HG03064 (cell line): ENCODE data around the gene GPR156.
"Not testable (repeated sequence)": the region's sequence is repeated elsewhere in the genome, so short reads cannot be mapped to it uniquely, and the experiment has no call there.

ENCODE experiments used
- ATAC-seq: cut with Tn5 transposase; IDR thresholded peaks from one replicate; pipeline ENCODE4 v1.9.1; 2021; ENCODE audit warnings: low read depth; ENCODE audit not compliant: unreplicated experiment

GPR156 gene

DNA sequence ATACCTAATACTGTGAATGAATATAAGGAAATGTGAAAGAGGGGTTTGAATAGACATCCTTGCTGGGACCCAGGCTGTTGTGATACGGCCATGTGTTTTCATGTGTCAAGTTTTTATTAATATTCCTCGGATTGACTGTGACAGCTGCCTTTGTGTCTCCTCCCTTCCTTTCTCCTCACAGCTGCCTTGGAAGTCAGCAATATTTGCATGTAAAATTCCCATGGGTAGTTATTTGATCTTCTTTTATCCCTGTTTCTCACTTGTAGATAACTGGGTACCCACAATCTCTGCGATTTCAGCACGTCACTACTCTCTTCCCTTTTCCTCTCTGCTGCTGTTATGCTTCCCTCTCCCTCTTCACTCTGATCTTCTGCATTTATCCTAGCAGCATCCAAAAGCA is 9.4 kb downstream of the GPR156 start:
- ATAC-seq, result no peak

DNA sequence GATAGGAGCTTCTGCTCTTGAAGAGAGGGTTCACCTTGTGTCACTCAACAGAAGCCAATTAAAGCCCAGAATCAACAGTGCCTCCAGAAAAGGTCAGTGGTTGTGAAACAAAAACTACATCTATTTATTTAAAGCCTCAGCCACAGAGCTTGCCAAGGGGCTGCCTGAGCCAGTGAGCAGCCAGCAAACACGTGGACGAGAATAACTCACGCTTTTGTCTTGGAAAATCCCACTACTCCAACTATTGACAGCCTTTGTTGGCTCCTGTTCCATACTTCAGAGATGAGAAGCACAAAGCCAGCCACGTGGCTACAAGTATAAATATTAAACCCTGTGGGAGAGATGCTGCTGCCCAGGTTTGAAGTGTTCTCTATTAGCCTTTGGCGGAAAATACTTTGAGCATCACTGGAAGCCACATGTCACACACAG is 10.3 kb downstream of the GPR156 start:
- ATAC-seq, result no peak

DNA sequence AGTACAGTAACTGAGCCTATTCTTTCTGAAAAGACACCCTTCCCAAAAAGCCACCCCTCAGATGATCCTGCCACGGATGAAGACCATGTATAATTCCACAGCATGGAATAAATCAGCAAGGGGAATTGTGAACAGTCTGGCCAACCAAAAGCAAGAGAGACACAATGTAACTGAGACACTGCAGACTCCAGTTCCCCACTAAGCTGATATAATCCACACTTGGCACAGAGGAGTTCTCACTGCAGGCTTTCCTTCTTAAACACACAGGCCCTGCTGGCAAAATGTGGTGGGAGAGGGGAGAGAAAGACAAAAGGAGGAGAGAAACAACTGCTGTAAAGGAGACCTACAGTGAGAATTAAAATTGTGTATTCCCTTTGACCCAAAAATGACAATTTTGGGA is 12.7 kb downstream of the GPR156 start:
- ATAC-seq, result no peak

DNA sequence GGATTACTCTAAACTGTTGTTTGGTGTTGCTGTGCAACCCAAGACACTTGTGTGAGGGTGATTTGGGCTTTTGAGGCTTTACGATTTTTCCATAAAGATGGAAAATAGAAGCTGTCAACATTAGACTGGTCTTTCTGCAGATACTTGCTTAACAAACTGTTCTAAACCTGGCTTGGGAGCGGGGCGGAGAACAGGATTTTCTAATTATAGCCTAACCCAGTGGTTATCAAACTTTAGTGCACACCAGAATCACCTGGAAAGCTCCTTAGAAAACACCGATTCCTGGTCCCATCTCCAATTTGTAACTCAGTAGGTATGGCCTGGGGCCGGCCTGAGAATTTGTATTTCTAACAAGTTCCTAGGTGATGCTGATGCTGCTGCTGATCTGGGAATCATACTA is 19.0 kb downstream of the GPR156 start:
- no peak for ATAC-seq

DNA sequence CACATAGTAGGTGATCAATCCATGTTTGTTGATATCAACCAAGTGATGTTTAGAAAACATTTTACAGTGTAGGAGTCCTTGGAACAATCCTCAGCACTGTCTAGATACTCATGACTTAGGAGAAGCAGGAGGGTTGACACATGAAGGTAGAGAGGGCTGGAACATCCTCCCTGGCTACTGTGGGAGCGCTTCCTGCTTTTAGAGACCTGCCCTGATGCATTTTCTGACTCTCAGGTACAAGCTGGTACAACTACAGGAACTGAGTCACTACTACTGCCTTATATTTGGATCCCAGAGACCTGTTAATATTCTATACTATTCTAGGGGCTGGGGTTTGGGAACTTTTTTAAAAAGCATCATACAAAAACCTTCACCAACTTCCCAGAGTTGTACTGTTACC is 20.1 kb downstream of the GPR156 start:
- ATAC-seq, result no peak

DNA sequence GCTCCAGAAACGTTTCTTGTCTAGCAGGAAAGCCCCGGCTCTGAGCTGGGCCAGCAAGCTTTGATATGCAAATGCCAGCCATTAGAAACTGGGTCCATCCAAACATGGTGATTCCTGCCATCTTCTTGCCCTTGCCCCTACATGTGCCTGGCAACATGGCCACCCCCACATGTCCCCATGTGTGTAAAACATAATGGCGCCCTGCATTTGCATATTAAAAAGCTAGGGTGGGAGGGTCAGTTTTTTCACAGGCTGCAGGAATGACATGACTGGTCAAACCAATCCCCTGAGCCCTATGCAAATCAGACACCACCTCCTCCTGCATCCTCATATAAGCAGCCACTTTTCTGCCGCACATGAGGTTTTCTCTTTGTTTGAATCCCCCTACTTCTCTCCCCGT is 21.2 kb downstream of the GPR156 start:
- no peak for ATAC-seq

DNA sequence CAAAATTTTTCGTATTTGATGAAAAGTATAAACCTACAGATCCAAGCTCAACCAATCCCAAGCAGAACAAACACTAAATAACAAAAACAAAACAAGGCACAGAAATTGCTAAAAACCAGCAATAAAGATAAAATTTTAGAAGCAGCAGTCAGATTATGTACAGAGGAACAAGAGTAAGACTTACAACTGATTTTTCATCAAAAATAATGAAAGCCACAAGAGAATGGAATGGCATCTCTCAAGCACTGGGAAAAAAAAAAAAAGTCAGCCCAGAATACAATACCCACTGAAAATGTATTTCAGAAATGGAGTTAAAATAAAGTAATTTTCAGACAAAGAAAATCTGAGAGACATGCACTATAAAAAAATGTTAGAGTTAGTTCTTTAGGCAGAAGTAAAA is 27.0 kb downstream of the GPR156 start:
- no peak for ATAC-seq

DNA sequence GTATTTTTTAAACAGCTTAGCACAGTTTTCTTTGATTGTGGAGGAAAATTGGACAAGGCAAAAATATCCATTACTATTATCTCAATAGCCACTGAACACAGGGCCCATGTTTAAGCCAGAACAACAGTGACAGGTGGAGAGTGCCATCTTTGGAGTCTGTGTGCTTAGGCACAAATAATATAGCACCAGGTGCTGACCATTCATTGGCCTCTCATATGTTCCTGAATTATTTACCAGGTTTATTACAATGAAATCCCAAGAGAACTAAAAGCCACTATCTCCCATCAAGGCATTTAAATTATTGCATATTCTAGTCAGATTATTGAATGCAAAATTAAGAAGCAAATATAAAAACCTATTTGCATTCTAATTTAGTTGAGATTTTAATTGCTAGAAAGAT is 39.6 kb downstream of the GPR156 start:
- ATAC-seq, result no peak

DNA sequence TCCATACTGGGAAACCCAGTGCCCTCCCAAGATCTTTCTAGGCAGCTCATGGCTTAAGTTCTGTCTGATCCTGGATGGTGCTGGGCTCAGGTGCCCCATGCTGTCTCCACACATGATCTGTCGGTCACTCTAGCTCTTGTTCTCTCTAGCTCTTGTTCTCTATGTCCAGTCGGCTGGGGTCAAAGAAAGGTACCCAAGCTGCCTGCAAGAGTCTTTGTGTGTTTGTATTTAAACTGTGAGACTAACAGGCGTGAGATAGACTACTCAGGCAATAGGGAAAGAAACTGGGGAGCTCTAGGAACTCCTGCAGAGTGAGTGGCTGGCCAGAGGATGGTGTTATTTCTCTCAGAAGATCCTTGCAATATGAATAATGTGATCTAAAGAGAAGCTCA is 40.2 kb downstream of the GPR156 start:
- no peak for ATAC-seq

DNA sequence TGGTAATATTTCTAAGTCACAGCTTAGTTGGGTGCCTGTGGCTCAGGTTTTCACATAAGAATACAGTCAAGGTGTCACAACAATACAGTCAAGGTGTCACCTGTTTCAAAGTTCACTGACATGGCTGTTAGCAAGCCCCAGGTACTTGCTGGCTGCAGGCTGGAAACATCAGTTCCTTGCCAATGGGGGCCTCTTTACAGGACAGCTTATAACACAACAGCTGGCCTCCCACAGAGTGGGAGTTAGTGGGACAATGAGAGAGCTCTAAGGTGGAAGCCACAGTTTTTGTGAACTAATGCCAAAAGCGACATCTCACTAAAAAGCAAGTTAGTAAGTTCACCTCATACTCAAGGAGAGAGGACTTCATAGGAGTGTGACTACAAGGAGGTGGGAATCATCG is 45.4 kb downstream of the GPR156 start:
- ATAC-seq, result no peak

DNA sequence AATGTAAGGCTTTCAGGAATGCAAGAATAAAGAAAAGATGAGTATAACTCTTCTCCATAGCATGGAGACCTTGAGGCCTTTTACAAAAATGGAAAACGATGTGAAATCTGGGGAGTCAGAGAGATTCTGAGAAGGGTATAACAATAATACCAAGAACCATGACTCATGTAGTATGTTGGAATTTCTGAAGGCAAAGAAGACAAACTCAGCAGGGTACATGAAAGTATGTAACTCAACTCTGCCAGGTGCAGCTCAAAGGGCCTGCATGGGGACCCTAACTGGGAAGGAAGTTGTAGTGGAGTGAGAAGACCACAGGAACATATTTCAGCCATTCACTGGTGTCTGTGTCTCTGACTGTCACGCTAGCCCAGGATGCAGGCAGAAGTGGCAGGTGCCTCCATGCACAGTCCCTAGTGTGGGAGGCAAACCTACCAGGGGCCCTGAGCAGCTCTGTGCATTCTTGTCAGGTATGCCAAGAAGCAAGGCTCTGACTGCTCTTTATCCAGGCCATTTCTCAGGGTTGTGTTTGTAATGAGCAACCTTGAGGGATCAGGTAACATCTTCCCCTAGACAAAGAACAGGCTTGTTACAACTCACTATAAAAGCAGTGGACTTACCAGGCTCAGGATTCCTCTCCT is 57.2 kb downstream of the GPR156 start:
- ATAC-seq, result no peak

DNA sequence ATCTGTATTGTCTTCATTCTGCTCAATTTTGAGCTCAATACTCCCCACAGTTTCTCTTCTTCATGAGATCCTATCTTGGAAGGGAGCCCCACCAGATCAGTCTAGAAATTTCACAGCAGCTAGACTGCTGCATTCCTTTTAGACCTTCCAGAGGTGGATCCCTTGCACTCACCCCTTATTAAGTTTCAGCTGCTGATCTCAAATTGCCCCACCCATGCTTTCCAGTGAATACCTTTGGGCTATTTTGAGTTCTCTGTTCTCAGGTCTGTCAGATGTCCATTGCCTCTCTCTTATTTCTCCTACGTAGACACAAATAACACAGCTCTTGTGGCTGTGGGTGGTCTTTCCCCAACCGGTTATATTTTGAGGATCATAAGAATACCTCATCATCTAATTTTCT is 60.8 kb downstream of the GPR156 start:
- ATAC-seq, result no peak

DNA sequence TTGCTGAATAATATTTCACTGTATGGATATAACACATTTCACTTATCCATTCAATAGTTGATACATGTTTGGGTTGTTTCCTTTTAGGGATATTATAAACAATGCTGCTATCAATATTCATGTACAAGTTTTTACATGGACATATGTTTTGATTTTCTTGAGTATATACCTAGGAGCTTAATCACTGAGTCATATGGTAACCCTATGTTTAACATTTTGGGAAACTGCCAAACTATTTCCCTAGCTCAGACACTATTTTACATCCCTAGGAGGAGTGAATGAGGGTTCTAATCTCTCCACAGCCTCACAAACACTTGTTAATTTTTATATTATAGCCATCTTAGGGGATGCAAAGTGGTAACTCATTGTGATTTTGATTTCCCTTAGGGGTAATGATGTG is 66.0 kb downstream of the GPR156 start:
- no peak for ATAC-seq

DNA sequence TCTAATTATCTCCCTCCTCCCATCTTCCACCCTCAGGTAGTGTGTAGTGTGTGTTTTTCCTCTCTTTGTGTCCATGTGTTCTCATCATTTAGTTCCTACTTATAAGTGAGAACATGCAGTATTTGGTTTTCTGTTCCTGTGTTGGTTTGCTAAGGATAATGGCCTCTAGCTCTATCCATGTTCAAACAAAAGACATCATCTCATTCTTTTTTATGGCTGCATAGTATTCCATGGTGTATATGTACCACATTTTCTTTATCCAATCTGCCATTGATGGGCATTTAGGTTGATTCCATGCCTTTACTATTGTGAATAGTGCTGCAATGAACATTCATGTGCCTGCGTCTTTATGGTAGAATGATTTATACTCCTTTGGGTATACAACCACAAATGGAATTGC is 68.4 kb downstream of the GPR156 start:
- not testable (repeated sequence) for ATAC-seq

DNA sequence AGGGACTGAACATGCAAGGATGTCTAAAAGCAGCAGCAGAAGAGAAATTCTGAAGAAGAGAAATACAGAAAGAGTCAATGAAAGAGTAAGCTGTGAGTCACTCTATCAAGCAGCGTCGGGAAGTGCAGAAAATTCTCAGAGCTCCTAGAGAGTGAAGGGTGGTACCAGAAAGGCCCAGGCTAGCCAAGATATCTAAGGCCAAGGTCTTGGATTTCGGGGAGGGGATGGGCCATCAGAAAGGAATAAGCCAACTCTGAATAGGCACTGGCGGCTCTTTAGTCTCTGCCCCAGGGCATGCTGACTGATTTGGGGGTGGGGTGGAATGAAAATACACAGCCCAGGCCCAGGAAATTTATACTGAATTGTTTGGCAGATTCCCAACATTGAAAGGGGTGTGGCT is 70.8 kb downstream of the GPR156 start:
- no peak for ATAC-seq

DNA sequence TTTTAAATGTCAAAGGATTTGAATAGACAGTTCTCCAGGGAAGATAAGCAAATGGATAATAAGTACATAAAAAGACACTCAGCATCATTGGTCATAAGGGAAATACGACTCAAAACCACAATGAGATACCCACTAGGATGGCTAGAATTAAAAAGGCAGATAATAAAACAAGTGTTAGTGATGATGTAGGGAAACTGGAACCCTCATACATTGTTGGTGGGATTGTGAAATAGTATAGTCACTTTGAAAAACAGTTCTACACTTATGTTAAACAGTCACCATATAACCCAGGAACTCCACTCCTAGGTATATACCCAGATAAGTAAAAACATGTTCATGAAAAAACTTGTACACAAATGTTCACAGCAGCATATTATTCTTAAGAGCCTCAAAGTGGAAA is 72.5 kb downstream of the GPR156 start:
- ATAC-seq, result no peak

DNA sequence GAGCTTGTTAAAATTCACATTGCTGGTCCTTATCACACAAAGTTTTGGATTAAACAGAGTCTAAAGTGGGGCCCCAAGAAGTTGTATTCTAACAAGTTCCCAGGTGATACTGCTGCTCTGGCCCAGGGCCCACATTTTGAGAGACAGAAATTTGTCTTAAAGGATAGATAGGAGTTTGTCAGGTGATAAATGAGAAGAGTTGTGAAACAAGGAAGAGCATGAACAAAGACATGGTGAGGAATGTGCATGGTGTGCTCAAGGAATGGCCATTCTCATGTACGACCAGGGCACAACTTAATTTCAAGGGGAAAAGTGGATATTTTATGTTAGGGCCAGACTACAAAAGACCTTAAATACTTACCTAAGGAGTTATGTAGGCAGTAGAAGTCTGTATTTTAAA is 75.6 kb downstream of the GPR156 start:
- no peak for ATAC-seq

DNA sequence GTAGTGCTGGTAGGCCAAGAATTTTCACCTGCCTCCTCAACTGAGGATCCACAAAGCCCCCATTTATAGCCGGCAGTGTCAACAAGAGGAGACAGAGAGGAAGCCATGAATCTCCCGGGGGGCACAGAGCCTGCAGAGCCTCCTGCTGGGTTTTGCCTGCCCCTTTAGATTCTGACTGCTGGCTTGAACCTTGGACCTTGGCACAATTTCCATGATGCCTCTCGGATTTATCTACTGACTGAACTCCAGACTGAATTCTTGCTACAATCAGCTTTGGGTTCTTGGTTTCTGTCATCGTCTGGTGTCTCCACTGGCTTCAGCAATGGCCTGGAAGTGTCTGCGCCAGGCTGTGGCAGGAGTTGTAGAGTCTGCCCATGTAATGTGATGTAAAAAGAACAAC is 80.7 kb downstream of the GPR156 start:
- no peak for ATAC-seq

DNA sequence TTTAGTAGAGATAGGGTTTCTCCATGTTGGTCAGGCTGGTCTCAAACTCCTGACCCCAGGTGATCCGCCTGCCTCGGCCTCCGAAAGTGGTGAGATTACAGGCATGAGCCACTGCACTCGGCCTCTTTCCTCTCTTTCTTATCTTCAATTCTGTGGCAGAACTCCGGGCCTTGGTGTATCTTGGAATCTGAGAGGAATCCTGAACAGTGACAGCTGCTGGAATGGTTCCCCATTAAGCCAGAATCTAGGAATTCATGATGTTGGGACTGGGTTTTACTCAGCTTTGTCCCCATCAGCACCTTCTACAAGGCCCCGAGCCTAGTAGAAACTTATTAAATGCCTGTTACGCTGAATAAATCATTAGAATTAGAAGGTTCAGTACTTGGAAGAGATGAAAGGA is 81.4 kb downstream of the GPR156 start:
- ATAC-seq, result no peak

DNA sequence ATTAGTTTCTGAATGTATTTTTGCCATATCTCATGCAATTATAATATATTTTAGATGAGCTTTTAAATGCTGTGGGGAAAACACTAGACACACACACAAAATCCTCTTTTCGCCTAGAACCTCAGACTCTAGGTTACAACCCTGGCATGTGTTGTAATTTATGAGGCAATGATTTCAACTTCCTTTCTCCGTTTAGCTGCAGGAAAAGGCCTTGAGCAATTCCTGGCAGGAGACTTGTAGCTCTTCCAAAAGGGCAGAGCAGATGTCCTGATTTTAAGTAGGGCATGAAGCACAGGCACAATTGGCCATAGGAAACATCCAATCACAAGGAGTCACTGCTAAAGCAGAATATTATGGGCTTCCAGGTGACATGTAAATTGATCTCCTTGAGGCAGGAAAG is 82.0 kb downstream of the GPR156 start:
- no peak for ATAC-seq

DNA sequence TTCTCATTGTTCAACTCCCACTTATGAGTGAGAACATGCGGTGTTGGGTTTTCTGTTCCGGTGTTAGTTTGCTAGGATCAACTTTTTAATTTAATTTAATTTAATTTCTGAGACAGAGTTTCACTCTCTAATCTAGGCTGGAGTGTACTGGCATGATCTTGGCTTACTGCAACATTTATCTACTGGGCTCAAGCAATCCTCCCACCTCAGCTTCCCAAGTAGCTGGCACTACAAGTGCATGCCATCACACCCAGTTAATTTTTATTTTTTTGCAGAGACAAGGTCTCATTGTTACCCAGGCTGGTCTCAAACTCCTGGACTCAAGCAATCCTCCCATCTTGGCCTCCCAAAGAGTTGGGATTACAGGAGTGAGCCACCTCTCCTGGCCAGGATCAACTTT is 82.7 kb downstream of the GPR156 start:
- no peak for ATAC-seq

DNA sequence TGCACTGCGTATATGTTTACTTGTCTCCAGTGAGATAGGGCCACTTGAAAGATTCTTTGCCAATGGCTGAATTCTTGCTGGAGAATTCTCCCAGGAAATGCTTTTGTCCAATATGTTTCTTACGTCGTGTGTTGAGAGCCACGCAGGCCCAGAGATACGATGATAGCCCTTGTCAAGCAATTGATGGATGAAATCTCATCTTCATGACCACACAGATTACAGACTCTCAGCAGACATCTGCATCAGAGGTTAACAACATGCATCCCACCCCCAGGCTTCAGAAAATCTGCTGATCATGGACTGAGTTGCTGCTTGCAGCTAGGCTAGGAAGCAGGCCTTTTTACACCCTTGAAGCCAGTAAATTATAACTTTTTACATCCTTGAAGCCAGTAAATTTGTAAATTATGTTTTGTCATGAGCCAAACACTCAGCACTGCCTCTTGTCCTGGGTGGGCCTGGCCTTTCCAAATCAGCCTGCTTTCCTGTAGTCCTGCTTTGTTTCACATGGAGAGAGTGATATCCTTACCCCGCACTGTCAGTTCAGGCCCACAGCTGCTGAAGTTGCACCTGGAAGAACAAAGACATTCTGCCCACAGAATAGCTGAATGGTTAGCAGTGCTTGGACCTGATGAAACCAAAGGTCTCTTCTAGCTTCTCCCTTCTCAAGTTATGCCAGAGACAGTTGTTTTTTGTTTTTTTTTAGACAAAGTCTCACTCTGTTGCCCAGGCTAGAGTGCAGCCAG is 84.4 kb downstream of the GPR156 start:
- no peak for ATAC-seq
